ENCODE measurements around the gene STX12.

DNA sequence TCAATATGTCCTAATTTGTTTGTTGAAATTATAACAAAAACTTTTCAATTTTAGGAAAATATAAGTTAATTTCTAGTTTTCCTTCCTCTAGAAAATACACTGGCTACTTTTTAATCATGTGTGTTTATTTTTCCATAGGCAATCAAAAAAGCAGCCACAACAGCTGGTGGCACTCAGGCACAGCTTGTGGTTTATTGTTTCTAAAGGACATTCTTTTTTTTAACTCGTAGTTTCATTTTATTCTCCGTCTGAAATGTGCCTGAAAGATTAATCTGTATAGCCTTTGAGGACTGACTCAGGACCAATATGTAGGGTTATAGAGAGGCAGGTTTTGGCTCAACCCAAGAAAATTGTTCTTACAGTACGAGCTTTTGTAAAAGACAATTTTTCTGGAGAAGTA is 20.7 kb upstream of the STX12 start:
- no peak for TF ChIP-seq EZH2 (IDR thresholded peaks at IDR 0.05; ENCODE audit: insufficient read depth, poor library complexity, severe bottlenecking)
- no peak for TF ChIP-seq EZH2phosphoT487 (IDR thresholded peaks at IDR 0.05; ENCODE audit: insufficient read depth, low read depth)
